HL-60 (cell line): ENCODE measurements around the gene FBN2.

Experiments used
- CTCF ChIP-seq: IDR thresholded peaks from one replicate; pipeline ENCODE4 v1.5.1; 2011; ENCODE audit warnings: low read length, control low read depth, inconsistent platforms; ENCODE audit not compliant: insufficient read depth
- GABPA ChIP-seq: IDR thresholded peaks from 2 replicates; pipeline ENCODE4 v1.6.1; 2012; ENCODE audit warnings: low read depth
- POLR2AphosphoS5 ChIP-seq: IDR thresholded peaks from 2 replicates; pipeline ENCODE4 v1.6.1; 2012; ENCODE audit warnings: low read depth
- REST ChIP-seq: IDR thresholded peaks from 2 replicates; pipeline ENCODE4 v1.6.1; 2012; ENCODE audit warnings: low read depth; ENCODE audit not compliant: insufficient replicate concordance
- SPI1 ChIP-seq: IDR thresholded peaks from 2 replicates; pipeline ENCODE4 v1.6.1; 2012; ENCODE audit warnings: low read depth, mild to moderate bottlenecking, borderline replicate concordance

GRCh38 chr5:128212191-128212806, 325.7 kb downstream of the FBN2 start:
- TF ChIP-seq CTCF = no peak
- TF ChIP-seq POLR2AphosphoS5 = no peak
- no peak for TF ChIP-seq GABPA
- no peak for TF ChIP-seq REST
- no peak for TF ChIP-seq SPI1
